K562 (cell line): ENCODE measurements around the gene ELL3. TPM values are rescaled to one million over a fixed set of nuclear protein-coding genes. Genes with fewer than 3 reads are reported as not detected.

ENCODE experiments used
- ATF1 ChIP-seq, 2 experiments: fragments of 450-650 bp in 1 of 2; IDR thresholded peaks; 2 replicates each; pipeline ENCODE4 v1.6.1; 2016; ENCODE audit warnings: missing compliant biosample characterization in 1 of 2, missing genetic modification characterization in 1 of 2
- ATF6 ChIP-seq: sonication (generic); formaldehyde crosslinking; IDR thresholded peaks from 2 replicates; pipeline ENCODE4 v1.4.0; 2020; ENCODE audit warnings: mild to moderate bottlenecking, missing genetic modification reagents
- CBX1 ChIP-seq: sonication (generic); IDR thresholded peaks from 2 replicates; pipeline ENCODE4 v1.6.1; 2016; ENCODE audit warnings: antibody characterized with exemption, low read depth, mild to moderate bottlenecking
- CREM ChIP-seq: IDR thresholded peaks from 2 replicates; pipeline ENCODE4 v1.6.1; 2014; ENCODE audit warnings: antibody characterized with exemption, low read depth
- JUND ChIP-seq, 2 experiments: IDR thresholded peaks; 2 replicates in 1 of 2; 3 replicates in 1 of 2; pipeline ENCODE4 v1.6.1; 2011; ENCODE audit warnings: borderline replicate concordance in 2 of 2, low read depth in 2 of 2, low read length in 2 of 2, improper control_type of control experiment in 1 of 2, missing biosample characterization in 1 of 2, missing genetic modification characterization in 1 of 2, missing genetic modification reagents in 1 of 2
- KDM5B ChIP-seq: fragments of 200-600 bp; sonication (generic); IDR thresholded peaks from 2 replicates; pipeline ENCODE4 v1.6.1; 2012; ENCODE audit warnings: low read depth, mild to moderate bottlenecking, moderate library complexity, low read length, control low read depth, inconsistent platforms; ENCODE audit not compliant: insufficient replicate concordance
- MCM5 ChIP-seq: fragments of 450-650 bp; IDR thresholded peaks from 2 replicates; pipeline ENCODE4 v1.6.1; 2016; ENCODE audit warnings: low read depth
- SMARCB1 ChIP-seq: IDR thresholded peaks from 2 replicates; pipeline ENCODE4 v1.6.1; 2011; ENCODE audit warnings: improper control_type of control experiment, low read depth; ENCODE audit not compliant: insufficient read length
- TCF3 ChIP-seq: sonication (generic); formaldehyde crosslinking; IDR thresholded peaks from 2 replicates; pipeline ENCODE4 v1.4.0; 2020; ENCODE audit warnings: mild to moderate bottlenecking, missing genetic modification reagents
- TOE1 ChIP-seq, 2 experiments: fragments of 450-650 bp in 1 of 2; sonication (generic) in 1 of 2; formaldehyde crosslinking in 1 of 2; IDR thresholded peaks; 2 replicates each; pipeline versions ENCODE4 v1.7.1 to v1.8.0; 2016 to 2022; ENCODE audit warnings: borderline replicate concordance in 2 of 2, mild to moderate bottlenecking in 2 of 2, antibody characterized with exemption in 1 of 2, inconsistent platforms in 1 of 2, low read depth in 1 of 2, missing genetic modification reagents in 1 of 2, moderate library complexity in 1 of 2
- XRCC4 ChIP-seq: IDR thresholded peaks from one replicate; pipeline ENCODE4 v1.6.1; 2011; ENCODE audit not compliant: insufficient read depth, insufficient read length; ENCODE audit errors: extremely low read depth
- ZHX1 ChIP-seq: fragments of 150-350 bp; conservative IDR thresholded peaks from 2 replicates; pipeline ENCODE4 v1.6.1; 2014; ENCODE audit warnings: low read length
- ZNF146 ChIP-seq: IDR thresholded peaks from one replicate; pipeline ENCODE4 v1.6.1; 2018; ENCODE audit warnings: missing compliant biosample characterization; ENCODE audit not compliant: unreplicated experiment
- ZNF639 ChIP-seq, 2 experiments: fragments of 200-800 bp in 1 of 2; sonication (Bioruptor generic) in 1 of 2; sonication (generic) in 1 of 2; formaldehyde crosslinking in 1 of 2; IDR thresholded peaks in 1 of 2; conservative IDR thresholded peaks in 1 of 2; 2 replicates each; pipeline versions ENCODE4 v1.5.0 to v1.6.1; 2016 to 2020; ENCODE audit warnings: missing compliant biosample characterization in 1 of 2, missing genetic modification characterization in 1 of 2, missing genetic modification reagents in 1 of 2
- polyA plus RNA-seq, 8 experiments: library from polyadenylated mRNA; depleted of rRNA in 4 of 8; stranded (reverse) in 5 of 8; unstranded in 3 of 8; fragments of >200 nt; fragmentation: Nextera tagmentation in 2 of 8; fragmentation: Illumina TruSeq in 1 of 8; extraction: Ambion mirVana in 2 of 8; extraction: Trizol in 1 of 8; gene quantifications; 2 replicates each; pipeline versions ENCODE4 v1.2.1 to v1.2.3, GENCODE V29; 2011 to 2014; ENCODE audit warnings: inconsistent platforms in 1 of 8, missing spikeins in 1 of 8
- total RNA-seq, 7 experiments: library from RNA; depleted of rRNA in 6 of 7; stranded (reverse); fragments of >200 nt in 6 of 7; fragmentation: Illumina TruSeq in 2 of 7; extraction: Trizol in 2 of 7; gene quantifications; 2 replicates each; pipeline versions ENCODE4 v1.2.1 to v1.2.3, GENCODE V29; 2011 to 2021; ENCODE audit warnings: low replicate concordance in 1 of 7
- TF ChIP-seq, protein P1 (sequence below): fragments of 250-450 bp; sonication (Bioruptor Pico); IDR thresholded peaks from 2 replicates; pipeline ENCODE4 v1.8.0; 2022; ENCODE audit warnings: moderate library complexity, mild to moderate bottlenecking, inconsistent platforms
- TF ChIP-seq, protein P2 (sequence below): fragments of 450-650 bp; IDR thresholded peaks from 2 replicates; pipeline ENCODE4 v1.7.0; 2016; ENCODE audit warnings: borderline replicate concordance

Gene ELL3
- total and polyA plus RNA-seq, 9 of the 15 experiments (the other 6 are each of a cell fraction or from before 2014, with no cell fraction given), result 0.80 to 5.2 (median 2.6) TPM

GRCh38 chr15:43791993-43792760 is 15.4 kb upstream of the ELL3 start, which contains the start of gene SERF2 (continued):
- TF ChIP-seq ZHX1 (no peak), ZNF146 (CRISPR knock-in tag) (no peak), ATF1 (CRISPR knock-in tag; IDR thresholded peaks at IDR 0.05) (peak; percentile 10; the same call in 1 of the 2 replicates), ATF1 (tag; IDR thresholded peaks at IDR 0.05) (peak; percentile 92), MCM5 (no peak), SMARCB1 (no peak), KDM5B (peak; percentile 59), JUND (IDR thresholded peaks at IDR 0.05; ENCODE audit: borderline replicate concordance, low read depth, low read length) (peak; percentile 94), JUND (tag; IDR thresholded peaks at IDR 0.05; ENCODE audit: borderline replicate concordance, low read depth, low read length) (peak; percentile 91; the same call in 1 of the 3 replicates), XRCC4 (no peak), TCF3 (peak; percentile 26; the same call in 1 of the 2 replicates), CBX1 (peak; percentile 45), ZNF639 (CRISPR knock-in tag; conservative IDR thresholded peaks at IDR 0.05 in 1 of 2, IDR thresholded peaks at IDR 0.05 in 1 of 2) (peak in 1 of 2 experiments; percentile 89; a peak in 2 of 4 replicates), TOE1 (IDR thresholded peaks at IDR 0.05; ENCODE audit: borderline replicate concordance) (peak; percentile 99), TOE1 (CRISPR knock-in tag; IDR thresholded peaks at IDR 0.05; ENCODE audit: borderline replicate concordance, low read depth) (no peak), ATF6 (no peak), CREM (peak; percentile 79)
- TF ChIP-seq, protein P1, sequence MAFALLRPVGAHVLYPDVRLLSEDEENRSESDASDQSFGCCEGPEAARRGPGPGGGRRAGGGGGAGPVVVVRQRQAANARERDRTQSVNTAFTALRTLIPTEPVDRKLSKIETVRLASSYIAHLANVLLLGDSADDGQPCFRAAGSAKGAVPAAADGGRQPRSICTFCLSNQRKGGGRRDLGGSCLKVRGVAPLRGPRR (CRISPR knock-in tag), result no peak
- TF ChIP-seq, protein P2, sequence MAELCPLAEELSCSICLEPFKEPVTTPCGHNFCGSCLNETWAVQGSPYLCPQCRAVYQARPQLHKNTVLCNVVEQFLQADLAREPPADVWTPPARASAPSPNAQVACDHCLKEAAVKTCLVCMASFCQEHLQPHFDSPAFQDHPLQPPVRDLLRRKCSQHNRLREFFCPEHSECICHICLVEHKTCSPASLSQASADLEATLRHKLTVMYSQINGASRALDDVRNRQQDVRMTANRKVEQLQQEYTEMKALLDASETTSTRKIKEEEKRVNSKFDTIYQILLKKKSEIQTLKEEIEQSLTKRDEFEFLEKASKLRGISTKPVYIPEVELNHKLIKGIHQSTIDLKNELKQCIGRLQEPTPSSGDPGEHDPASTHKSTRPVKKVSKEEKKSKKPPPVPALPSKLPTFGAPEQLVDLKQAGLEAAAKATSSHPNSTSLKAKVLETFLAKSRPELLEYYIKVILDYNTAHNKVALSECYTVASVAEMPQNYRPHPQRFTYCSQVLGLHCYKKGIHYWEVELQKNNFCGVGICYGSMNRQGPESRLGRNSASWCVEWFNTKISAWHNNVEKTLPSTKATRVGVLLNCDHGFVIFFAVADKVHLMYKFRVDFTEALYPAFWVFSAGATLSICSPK, result 0 out of 2 replicates have a peak, but pooled peaks have one; percentile 46
